ENCODE results near the gene FCRLA. TPM values are rescaled to one million over a fixed set of nuclear protein-coding genes. Genes with fewer than 3 reads are reported as not detected.

The FCRLA gene
- total RNA-seq, 1 experiment from 2014 or later: 0.25 TPM

DNA sequence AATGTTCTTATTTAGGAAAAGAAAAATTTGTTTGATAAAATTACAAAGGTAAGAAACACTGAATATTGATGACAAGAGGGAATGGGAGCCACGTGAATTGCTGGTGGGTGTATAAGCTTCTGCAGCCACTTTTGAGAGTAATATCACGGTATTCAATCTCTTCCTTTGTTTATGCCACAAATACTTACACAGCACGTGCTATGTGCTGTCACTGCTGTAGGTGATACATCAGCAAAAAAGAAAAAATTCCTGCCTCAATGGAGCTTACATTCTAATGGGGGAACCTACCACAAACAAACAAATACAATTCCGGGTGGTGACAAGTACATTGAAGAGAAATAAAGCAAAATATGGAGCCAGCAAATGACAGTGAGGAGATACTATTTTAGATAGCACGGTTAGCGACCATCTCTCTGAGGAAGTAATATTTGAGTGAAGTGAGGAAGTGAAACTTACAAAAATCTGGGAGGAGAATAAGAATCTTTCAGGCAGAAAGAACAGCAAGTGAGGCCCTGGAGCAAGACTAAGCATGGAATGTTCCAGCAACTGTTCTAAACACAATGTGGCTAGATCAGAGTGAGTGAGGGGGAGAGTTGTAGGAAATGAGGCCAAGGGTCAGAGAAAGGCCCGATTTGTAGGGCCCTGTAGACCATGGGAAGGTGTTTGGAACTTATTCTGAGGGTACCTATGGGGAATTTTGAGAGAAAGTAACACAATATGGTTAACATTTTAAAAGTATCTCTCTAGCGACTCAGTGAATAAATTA lies 11.7 kb downstream of the FCRLA start:
- no peaks in the 10 kb centered on the region for H3K9me2 ChIP-seq (ENCODE audit: insufficient read depth)
- no TSS peak for BruUV-seq (replicated peaks)
- H2AFZ ChIP-seq (ENCODE audit: low read depth, low read length, poor library complexity, severe bottlenecking): no peak overlapping the region
- H3K27ac ChIP-seq (ENCODE audit: low read depth, low read length): no peak overlapping the region
- H3K27me3 ChIP-seq (ENCODE audit: insufficient read depth, low read length): no peaks in the 10 kb centered on the region
- TF ChIP-seq ELF1 (IDR thresholded peaks at IDR 0.05; ENCODE audit: borderline replicate concordance, low read depth): no peak
- no peak for TF ChIP-seq CEBPB (IDR thresholded peaks at IDR 0.05; ENCODE audit: low read depth)
- TF ChIP-seq FOSL1 (IDR thresholded peaks at IDR 0.05; ENCODE audit: low read depth): no peak
- TF ChIP-seq SP1 (IDR thresholded peaks at IDR 0.05; ENCODE audit: low read depth): no peak
- TF ChIP-seq, protein P1, sequence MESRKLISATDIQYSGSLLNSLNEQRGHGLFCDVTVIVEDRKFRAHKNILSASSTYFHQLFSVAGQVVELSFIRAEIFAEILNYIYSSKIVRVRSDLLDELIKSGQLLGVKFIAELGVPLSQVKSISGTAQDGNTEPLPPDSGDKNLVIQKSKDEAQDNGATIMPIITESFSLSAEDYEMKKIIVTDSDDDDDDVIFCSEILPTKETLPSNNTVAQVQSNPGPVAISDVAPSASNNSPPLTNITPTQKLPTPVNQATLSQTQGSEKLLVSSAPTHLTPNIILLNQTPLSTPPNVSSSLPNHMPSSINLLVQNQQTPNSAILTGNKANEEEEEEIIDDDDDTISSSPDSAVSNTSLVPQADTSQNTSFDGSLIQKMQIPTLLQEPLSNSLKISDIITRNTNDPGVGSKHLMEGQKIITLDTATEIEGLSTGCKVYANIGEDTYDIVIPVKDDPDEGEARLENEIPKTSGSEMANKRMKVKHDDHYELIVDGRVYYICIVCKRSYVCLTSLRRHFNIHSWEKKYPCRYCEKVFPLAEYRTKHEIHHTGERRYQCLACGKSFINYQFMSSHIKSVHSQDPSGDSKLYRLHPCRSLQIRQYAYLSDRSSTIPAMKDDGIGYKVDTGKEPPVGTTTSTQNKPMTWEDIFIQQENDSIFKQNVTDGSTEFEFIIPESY (IDR thresholded peaks at IDR 0.05; ENCODE audit: extremely low read depth, insufficient replicate concordance, low read length): no peak
- TF ChIP-seq, protein P2, sequence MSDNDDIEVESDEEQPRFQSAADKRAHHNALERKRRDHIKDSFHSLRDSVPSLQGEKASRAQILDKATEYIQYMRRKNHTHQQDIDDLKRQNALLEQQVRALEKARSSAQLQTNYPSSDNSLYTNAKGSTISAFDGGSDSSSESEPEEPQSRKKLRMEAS (IDR thresholded peaks at IDR 0.05): no peak
- no peak for TF ChIP-seq TCF7L2 (IDR thresholded peaks at IDR 0.05; ENCODE audit: borderline replicate concordance, extremely low read depth, insufficient read depth, insufficient read length)
- no peak for TF ChIP-seq SRF (IDR thresholded peaks at IDR 0.05; ENCODE audit: low read depth)
- H3K4me1 ChIP-seq (ENCODE audit: control insufficient read depth in 1 of 2, insufficient read depth in 2 of 2, low read length in 2 of 2): peaks cover 7 to 28% of the 10 kb centered on the region in 2 experiments
- H3K9me3 ChIP-seq (ENCODE audit: control insufficient read depth in 1 of 2, insufficient read depth in 1 of 2, low read depth in 1 of 2, low read length in 2 of 2): no peaks in the 10 kb centered on the region
- RAD21 ChIA-PET (ENCODE audit: low non-redundant PET in 1 of 2, low total read pairs in 2 of 2, uncharacterized antibody in 2 of 2, unreplicated experiment in 2 of 2): no interaction called here
- DNase-seq (ENCODE audit: low read depth, low spot score): no peak
- H3K4me3 ChIP-seq (replicated peaks in 1 of 2; ENCODE audit: low read depth in 1 of 2, low read length in 2 of 2): no peak overlapping the region
- CTCF ChIA-PET: no interaction called here
- no peaks in the 10 kb centered on the region for H4K20me1 ChIP-seq (ENCODE audit: insufficient read depth)
- no peak for ATAC-seq
- no peak overlapping the region for H3K4me2 ChIP-seq (ENCODE audit: low read length)
- no peak overlapping the region for H3K9ac ChIP-seq (ENCODE audit: low read length)
- intact Hi-C loops (cut with micrococcal nuclease): no loop called here
- no peaks in the 10 kb centered on the region for H3K79me2 ChIP-seq (ENCODE audit: insufficient read depth, low read length)
- H3K36me3 ChIP-seq (ENCODE audit: control insufficient read depth in 1 of 2, insufficient read depth in 2 of 2, low read length in 2 of 2): no peaks in the 10 kb centered on the region
- POLR2A ChIA-PET: no interaction called here
